Parathyroid adenoma (tissue), 2 donors: ENCODE data around the gene STMN3.
"Not testable (repeated sequence)": the region's sequence is repeated elsewhere in the genome, so short reads cannot be mapped to it uniquely, and the experiment has no call there.

Experiments
- H2AFZ ChIP-seq: fragments of 300-600 bp; sonication (generic); one replicate; pipeline ENCODE4 v1.7.0; 2017; ENCODE audit warnings: antibody characterized with exemption, mild to moderate bottlenecking
- H3K27ac ChIP-seq: fragments of 300-600 bp; sonication (generic); one replicate; pipeline ENCODE4 v1.7.0; 2017
- H3K27me3 ChIP-seq: fragments of 300-600 bp; sonication (generic); one replicate; pipeline ENCODE4 v1.7.0; 2017; ENCODE audit warnings: low read length; ENCODE audit not compliant: control insufficient read depth, insufficient read depth
- H3K36me3 ChIP-seq: fragments of 300-600 bp; sonication (generic); one replicate; pipeline ENCODE4 v1.7.0; 2017; ENCODE audit warnings: low read length; ENCODE audit not compliant: control insufficient read depth, insufficient read depth
- H3K4me1 ChIP-seq: fragments of 300-600 bp; sonication (generic); one replicate; pipeline ENCODE4 v1.7.0; 2017; ENCODE audit warnings: control low read depth
- H3K4me2 ChIP-seq: fragments of 300-600 bp; sonication (generic); one replicate; pipeline ENCODE4 v1.7.0; 2017; ENCODE audit warnings: low read length
- H3K4me3 ChIP-seq: fragments of 300-600 bp; sonication (generic); one replicate; pipeline ENCODE4 v1.7.0; 2017; ENCODE audit warnings: low read depth, low read length
- H3K79me2 ChIP-seq: fragments of 300-600 bp; sonication (generic); one replicate; pipeline ENCODE4 v1.7.0; 2017; ENCODE audit warnings: control low read depth
- H3K9ac ChIP-seq: fragments of 300-600 bp; sonication (generic); one replicate; pipeline ENCODE4 v1.7.0; 2017; ENCODE audit warnings: mild to moderate bottlenecking
- H3K9me3 ChIP-seq: fragments of 300-600 bp; sonication (generic); one replicate; pipeline ENCODE4 v1.7.0; 2017; ENCODE audit warnings: low read length; ENCODE audit not compliant: control insufficient read depth
- CTCF ChIP-seq: fragments of 300-600 bp; sonication (generic); IDR thresholded peaks from one replicate; pipeline ENCODE4 v1.7.0; 2017; ENCODE audit warnings: antibody characterized with exemption, mild to moderate bottlenecking
- donor health status: primary hyperparathyroidism.

Gene STMN3

GRCh38 chr20:63636752-63637628 lies 16.2 kb downstream of the STMN3 start:
- Histone ChIP-seq H3K9ac (no peak overlapping the region), H2AFZ (no peak overlapping the region), H3K4me2 (no peak overlapping the region), H3K4me1 (no peaks in the 10 kb centered on the region), H3K9me3 (no peaks in the 10 kb centered on the region), H3K27ac (no peak overlapping the region), H3K79me2 (no peaks in the 10 kb centered on the region), H3K36me3 (no peaks in the 10 kb centered on the region), H3K27me3 (no peaks in the 10 kb centered on the region), H3K4me3 (no peak overlapping the region)
- no peak for TF ChIP-seq CTCF

DNA sequence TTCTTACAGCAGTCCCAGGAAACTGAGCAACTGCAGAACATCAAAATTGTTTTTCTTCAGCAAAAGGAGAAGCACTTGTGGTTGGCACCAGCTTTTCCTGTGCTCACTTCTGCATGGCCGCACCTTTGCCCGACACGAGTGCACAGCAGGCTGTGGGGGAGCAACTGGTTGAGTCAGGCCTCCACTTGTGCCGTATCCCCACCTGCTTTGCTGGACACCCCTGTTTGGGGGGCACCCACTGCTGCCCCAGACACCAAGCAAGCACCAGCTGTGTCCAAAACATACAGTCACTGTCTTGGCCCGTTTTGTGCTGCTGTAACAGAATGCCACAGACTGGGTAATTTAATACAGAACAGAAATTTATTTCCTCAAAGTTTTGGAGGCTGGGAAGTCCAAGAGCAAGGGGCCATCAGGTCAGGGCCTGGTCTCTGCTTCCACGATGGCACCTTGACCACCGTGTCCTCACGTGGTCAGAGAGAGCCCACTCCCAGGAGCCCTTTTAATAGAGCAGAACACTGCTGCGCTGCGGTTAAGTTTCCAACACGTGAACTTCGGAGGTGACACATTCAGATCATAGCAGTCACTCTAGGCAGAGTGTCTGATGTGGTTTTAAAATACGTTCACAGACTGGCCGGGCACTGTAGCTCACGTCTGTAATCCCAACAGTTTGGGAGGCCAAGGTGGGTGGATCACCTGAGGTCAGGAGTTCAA lies 17.6 kb downstream of the STMN3 start:
- no peak overlapping the region for H3K4me3 ChIP-seq
- H3K36me3 ChIP-seq = no peaks in the 10 kb centered on the region
- no peaks in the 10 kb centered on the region for H3K9me3 ChIP-seq
- no peak overlapping the region for H3K9ac ChIP-seq
- H3K4me2 ChIP-seq = no peak overlapping the region
- H3K27me3 ChIP-seq = no peaks in the 10 kb centered on the region
- H3K79me2 ChIP-seq = no peaks in the 10 kb centered on the region
- no peak for TF ChIP-seq CTCF
- peaks cover 6% of the 10 kb centered on the region for H3K4me1 ChIP-seq
- no peak overlapping the region for H2AFZ ChIP-seq
- H3K27ac ChIP-seq = no peak overlapping the region

DNA sequence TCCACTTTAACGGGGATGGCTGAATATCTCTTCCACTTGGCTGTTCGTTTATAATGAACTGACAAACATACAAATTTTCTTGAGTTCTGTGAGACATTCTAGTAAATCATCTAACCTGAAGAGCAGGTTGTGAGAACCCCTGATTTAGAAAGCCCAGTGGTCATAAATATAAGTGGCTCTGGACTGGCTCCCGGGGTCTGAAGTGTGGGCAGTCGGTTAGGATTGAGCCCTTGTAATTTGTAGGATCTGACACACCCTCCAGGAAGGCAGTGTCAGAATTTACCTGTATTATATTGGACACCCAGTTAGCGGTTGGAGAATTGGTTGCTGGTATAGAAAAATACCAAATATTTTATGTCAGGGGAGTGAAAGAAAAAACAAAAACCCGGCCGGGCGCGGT lies 19.5 kb downstream of the STMN3 start:
- no peaks in the 10 kb centered on the region for H3K79me2 ChIP-seq
- H3K4me1 ChIP-seq = peaks cover 6% of the 10 kb centered on the region
- H3K4me2 ChIP-seq = no peak overlapping the region
- no peaks in the 10 kb centered on the region for H3K9me3 ChIP-seq
- no peak overlapping the region for H2AFZ ChIP-seq
- no peak overlapping the region for H3K9ac ChIP-seq
- no peaks in the 10 kb centered on the region for H3K27me3 ChIP-seq
- no peak for TF ChIP-seq CTCF
- no peaks in the 10 kb centered on the region for H3K36me3 ChIP-seq
- no peak overlapping the region for H3K27ac ChIP-seq
- H3K4me3 ChIP-seq = no peak overlapping the region

DNA sequence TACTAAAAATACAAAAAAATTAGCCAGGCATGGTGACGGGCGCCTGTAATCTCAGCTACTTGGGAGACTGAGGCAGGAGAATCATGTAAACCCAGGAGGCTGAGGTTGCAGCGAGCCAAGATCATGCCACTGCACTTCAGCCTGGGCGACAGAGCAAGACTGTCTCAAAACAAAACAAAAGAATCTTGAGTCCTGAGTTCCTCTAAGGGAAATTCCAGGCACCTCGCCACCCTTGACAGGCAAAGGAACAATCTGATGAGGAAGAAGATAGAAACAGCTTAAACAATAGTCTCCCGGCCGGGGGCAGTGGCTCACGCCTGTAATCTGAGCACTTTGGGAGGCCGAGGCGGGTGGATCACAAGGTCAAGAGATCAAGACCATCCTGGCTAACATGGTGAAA lies 21.8 kb downstream of the STMN3 start:
- Histone ChIP-seq H3K27ac (peak overlapping the region; percentile 68), H2AFZ (peak overlapping the region; percentile 75), H3K4me2 (peak overlapping the region; percentile 33)
- not testable (repeated sequence) for H3K4me3 ChIP-seq, H3K79me2 ChIP-seq, H3K9ac ChIP-seq, H3K36me3 ChIP-seq, H3K4me1 ChIP-seq, H3K9me3 ChIP-seq, H3K27me3 ChIP-seq

- H3K79me2 ChIP-seq, H3K4me3 ChIP-seq, H3K9me3 ChIP-seq, H3K27me3 ChIP-seq, H3K4me1 ChIP-seq, H3K36me3 ChIP-seq, H3K9ac ChIP-seq: not testable (repeated sequence)
- H2AFZ ChIP-seq = peak overlapping the region; percentile 75
- H3K4me2 ChIP-seq = peak overlapping the region; percentile 33
- H3K27ac ChIP-seq = peak overlapping the region; percentile 68
Observed at GRCh38 chr20:63630956-63631355, 22.3 kb downstream of the STMN3 start.
